DMS 273 treated with DMSO at 0.1 percent for 48 hours (cell line): Measurements from ENCODE around the gene C2CD4D.
"Not testable (repeated sequence)": the region's sequence is repeated elsewhere in the genome, so short reads cannot be mapped to it uniquely, and the experiment has no call there.

ENCODE experiments used
- DNase-seq: peaks from one replicate; lab custom pipeline; 2025; lab: John Stamatoyannopoulos, UW

C2CD4D gene

GRCh38 chr1:151839457-151840403, at the start of gene C2CD4D:
TSS of gene C2CD4D (minus strand) at chr1:151839820. CDS start at chr1:151838989, 831 bp downstream.
- DNase-seq, result no peak

GRCh38 chr1:151888972-151889570, 49.5 kb upstream of the C2CD4D start:
- no peak for DNase-seq

- no peak for DNase-seq
Measured at GRCh38 chr1:151887028-151887427, 47.4 kb upstream of the C2CD4D start.

DNA sequence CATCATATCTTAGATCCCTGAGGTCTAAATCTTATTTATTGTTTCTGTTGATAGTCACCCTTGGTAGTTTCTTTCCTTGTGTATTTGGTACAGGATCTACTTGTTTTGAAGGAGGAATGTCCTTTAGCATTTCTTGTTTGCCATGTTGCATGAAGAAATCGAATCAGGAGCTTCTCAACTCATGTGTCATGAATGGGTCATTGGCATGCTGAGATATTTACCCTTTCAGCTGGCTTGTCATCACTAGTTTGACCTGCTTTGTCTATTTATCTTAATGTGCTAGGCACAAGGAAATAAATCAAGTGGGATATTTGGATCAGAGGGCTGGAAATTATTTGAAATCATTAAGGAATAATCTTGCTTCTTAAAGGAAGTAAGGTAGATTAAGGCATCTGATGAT, 45.9 kb upstream of the C2CD4D start:
- DNase-seq, result no peak

DNA sequence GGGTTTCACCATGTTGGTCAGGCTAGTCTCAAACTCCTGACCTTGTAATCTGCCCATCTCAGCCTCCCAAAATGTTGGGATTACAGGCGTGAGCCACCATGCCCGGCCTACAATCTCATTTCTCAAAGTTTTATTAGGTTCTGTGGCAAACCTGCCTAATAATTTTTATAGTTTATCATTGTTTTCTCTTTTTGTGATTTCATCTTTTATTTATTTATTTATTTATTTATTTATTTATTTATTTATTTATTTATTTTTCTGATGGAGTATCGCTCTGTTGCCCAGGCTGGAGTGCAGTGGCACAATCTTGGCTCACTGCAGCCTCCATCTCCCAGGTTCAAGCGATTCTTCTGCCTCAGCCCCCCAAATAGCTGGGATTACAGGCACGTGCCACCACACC, 45.3 kb upstream of the C2CD4D start:
- DNase-seq, result not testable (repeated sequence)

- DNase-seq, result not testable (repeated sequence)
Measured at GRCh38 chr1:151884445-151884844, 44.8 kb upstream of the C2CD4D start.

- not testable (repeated sequence) for DNase-seq
Measured at GRCh38 chr1:151883898-151884297, 44.3 kb upstream of the C2CD4D start.

DNA sequence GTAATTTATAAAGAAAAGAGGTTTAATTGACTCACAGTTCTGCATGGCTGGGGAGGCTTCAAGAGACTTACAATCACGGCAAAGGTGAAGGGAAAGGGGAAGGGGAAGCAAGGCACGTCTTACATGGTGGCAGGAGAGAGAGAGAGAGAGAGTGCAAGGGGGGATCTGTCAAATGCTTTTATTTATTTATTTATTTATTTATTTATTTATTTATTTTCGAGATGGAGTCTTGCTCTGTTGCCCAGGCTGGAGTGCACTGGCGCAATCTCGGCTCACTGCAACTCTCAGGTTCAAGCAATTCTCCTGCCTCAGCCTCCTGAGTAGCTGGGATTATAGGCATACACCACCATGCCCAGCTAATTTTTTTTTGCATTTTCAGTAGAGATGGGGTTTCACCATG, 43.3 kb upstream of the C2CD4D start:
- DNase-seq, result not testable (repeated sequence)

GRCh38 chr1:151882466-151882865, 42.8 kb upstream of the C2CD4D start:
- no peak for DNase-seq

DNA sequence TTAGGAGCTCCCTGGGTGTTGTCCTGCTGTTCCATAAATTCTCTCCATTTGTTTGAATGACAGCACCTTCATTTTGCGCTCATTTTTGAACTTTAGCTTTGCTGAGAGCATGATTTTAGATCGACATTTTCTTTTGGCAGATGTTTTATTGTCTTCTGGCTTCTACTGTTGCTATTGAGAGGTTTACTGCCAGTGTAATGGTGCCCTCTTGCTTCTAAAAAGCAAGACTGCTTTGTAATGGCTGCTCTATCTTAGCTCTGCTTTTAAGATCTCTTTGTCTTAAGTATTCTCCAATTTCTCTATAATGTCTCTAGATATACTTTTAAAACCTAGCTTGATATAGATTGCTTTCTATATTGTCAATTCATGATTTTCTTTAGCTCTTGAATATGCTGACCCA, 41.9 kb upstream of the C2CD4D start:
- no peak for DNase-seq

GRCh38 chr1:151875419-151876097, 35.9 kb upstream of the C2CD4D start:
- DNase-seq, result no peak

DNA sequence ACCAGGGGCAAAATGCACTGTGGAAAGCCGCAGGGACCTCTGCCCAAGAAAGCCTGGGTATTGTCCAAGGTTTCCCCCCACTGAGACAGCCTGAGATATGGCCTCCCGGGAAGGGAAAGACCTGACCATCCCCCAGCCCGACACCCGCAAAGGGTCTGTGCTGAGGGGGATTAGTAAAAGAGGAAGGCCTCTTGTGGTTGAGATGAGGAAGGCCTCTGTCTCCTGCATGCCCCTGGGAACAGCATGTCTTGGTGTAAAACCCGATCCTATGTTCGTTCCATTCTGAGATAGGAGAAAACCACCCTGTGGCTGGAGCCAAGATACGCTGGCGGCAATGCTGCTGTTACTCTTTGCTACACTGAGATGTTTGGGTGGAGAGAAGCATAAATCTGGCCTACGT, 33.2 kb upstream of the C2CD4D start:
- DNase-seq, result not testable (repeated sequence)

GRCh38 chr1:151871284-151872030, 31.8 kb upstream of the C2CD4D start:
- DNase-seq, result no peak

DNA sequence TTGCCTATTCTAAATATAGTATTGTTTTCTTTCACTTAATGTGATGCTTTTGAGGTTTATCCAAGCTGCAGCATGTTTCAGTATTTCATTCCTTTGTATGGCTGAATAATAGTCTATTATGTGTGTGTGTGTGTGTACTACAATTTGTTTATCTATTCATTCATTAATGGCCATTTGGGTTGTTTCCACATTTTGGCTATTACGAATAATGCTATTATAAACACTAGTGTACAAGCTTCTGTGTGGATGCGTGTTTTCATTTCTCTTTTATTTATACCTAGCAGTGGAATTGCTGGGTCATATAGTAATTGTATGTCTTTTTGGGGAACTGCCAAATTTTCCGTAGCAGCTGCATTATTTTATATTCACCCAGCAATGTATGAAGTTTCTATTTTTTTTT, 28.9 kb upstream of the C2CD4D start:
- DNase-seq, result no peak

GRCh38 chr1:151867765-151868411, 28.3 kb upstream of the C2CD4D start:
- no peak for DNase-seq

GRCh38 chr1:151867321-151867720, 27.7 kb upstream of the C2CD4D start:
- no peak for DNase-seq

DNA sequence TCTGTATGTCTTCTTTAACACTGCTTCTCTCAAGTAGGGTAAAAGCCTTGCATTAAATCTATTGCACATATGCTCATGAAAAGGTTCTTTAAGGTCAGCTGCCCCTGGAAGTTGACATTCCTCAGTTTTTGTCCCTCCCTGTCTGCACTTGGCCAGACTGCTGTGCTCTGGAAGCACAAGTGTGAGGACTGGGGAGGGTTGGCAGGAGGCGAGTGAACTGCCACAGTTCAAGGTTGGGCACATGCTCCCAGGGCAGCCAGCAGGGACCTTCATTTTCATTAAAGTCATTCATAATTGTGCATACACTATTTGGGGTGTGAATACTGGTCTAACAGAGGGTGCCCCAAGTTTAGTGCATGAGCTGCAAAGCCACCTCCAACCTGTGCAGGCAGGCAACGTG, 24.8 kb upstream of the C2CD4D start:
- no peak for DNase-seq

GRCh38 chr1:151862604-151863003, 23.0 kb upstream of the C2CD4D start:
- DNase-seq, result no peak

- DNase-seq, result no peak
Measured at GRCh38 chr1:151860504-151861187, 21.0 kb upstream of the C2CD4D start.

GRCh38 chr1:151859891-151860293, 20.3 kb upstream of the C2CD4D start:
- DNase-seq, result no peak
